HT1080 (cell line): ENCODE measurements around the gene TMEM200B. TPM values are rescaled to one million over a fixed set of nuclear protein-coding genes. Genes with fewer than 3 reads are reported as not detected.
A peak's percentile ranks its signal among the peaks of the same experiment; 100 is the strongest.
"Not testable (repeated sequence)": the region's sequence is repeated elsewhere in the genome, so short reads cannot be mapped to it uniquely, and the experiment has no call there.

Source experiments
- DNase-seq: peaks from one replicate; pipeline ENCODE4 v3.0.0-alpha.2; 2015; ENCODE audit warnings: low read depth
- total RNA-seq: library from RNA; depleted of rRNA; stranded (reverse); fragments of >200 nt; shearing (Covaris generic); gene quantifications from 2 replicates; pipeline ENCODE4 v1.2.3, GENCODE V29; 2014

TMEM200B gene
- total RNA-seq, 1 experiment from 2014 or later = 0.56 TPM

DNA sequence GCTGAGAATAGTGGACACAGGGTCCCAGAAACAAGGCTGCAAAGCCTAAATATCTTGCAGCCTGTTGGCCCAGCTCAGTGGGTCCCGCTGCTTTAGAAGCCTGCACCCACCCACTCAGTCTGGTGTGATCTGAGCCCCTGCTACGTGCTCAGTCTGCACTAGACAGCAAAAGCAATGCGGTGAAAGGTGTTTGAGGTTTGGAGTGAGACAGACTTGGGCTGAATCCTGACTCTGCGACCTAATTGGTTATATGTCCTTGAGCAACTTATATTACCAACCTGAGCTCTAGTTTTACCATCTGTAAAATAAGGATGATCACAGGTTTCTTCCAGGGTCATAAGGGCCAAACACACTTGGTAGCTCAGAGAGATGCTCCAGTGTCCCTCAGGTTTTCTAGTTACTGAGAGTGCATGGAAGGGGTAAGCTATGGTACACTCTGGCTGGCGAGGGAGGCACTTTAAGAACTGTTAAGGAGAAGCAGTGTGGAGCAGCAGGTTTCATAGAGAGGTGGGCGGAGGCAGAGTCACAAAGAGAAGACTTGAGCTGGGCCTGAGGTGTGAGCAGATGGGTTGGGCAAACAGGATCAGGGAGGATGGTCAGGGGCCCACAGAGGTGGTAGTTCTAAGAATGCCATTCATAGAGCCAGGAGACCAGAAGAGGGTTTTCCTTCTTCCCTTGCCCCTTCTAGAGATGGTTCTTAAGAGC, 10.1 kb downstream of the TMEM200B start:
- DNase-seq = no peak

DNA sequence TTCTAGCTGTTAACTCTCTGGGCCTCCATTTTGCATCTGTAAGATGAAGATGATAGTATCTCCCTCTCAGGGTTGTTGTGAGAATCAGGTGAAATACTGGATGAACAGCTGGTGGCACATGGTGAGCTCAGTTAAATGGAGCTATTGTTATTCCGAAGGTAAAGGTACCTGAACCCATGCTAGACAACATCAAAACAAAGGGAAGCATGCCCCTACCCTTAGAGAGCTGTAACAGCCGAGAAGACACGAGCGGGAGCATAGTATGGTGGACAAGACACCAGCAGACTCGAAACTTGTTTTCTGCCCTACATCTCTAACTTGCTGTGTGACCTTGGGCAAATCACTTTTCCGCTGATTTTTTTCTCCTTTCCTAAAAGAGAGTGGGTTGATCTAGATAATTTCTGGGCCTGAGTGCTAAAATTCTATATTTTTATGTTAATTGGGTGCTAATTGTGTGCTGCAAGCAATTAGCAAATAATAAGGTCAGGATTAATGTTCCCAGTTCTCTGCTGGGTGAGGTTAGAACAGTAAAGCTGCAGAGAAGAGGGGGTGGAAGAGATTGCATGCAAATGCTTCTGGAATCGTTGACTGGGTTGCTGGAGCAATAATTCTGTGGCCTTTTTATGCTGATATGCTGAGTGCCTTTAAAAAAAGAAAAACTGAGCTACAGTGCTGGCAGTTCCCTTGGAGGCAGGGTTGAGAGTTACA, 10.8 kb downstream of the TMEM200B start:
- DNase-seq = no peak

DNA sequence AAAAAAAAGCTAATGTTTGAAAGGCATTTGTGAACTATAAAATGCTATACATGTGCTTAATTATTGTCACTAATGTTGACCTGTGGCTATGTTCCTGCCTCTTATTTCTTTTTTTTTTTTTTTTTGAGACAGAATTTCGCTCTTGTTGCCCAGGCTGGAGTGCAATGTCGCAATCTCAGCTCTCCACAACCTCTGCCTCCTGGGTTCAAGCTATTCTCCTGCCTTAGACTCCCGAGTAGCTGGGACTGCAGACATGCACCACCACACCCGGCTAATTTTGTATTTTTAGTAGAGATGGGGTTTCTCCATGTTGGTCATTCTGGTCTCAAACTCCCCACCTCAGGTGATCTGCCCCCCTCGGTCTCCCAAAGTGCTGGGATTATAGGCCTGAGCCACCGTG, 15.7 kb downstream of the TMEM200B start:
- DNase-seq = not testable (repeated sequence)

DNA sequence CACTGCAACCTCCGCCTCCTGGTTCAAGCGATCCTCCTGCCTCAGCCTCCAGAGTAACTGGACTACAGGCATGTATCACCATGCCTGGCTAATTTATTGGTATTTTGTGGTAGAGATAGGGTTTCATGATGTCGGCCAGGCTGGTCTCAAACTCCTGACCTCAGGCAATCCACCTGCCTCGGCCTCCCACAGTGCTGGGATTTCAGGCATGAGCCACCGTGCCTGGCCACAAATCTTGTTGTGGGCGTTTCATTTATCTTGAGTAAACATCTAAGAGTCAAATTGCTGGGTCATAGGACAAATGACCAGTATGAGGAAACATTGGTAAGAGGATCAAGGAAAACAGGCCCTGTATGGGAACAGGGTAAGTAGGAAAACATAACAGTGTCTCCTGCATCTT, 17.9 kb downstream of the TMEM200B start:
- no peak for DNase-seq

DNA sequence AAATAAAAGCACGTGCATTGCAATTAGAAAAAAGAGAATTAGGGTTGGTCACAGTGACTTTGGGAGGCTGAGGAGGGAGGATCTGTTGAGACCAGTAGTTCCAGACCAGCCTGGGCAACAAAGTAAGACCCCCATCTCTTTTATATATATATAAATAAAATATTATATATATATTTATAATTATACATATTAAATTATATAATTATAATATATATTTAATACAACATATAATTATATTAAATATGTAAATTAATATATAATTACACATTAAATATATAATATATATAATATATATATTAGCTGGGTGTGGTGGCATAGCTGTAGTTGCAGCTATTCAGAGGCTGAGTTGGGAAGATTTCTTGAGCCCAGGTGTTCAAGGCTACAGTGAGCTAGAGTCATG, 23.2 kb downstream of the TMEM200B start:
- no peak for DNase-seq

DNA sequence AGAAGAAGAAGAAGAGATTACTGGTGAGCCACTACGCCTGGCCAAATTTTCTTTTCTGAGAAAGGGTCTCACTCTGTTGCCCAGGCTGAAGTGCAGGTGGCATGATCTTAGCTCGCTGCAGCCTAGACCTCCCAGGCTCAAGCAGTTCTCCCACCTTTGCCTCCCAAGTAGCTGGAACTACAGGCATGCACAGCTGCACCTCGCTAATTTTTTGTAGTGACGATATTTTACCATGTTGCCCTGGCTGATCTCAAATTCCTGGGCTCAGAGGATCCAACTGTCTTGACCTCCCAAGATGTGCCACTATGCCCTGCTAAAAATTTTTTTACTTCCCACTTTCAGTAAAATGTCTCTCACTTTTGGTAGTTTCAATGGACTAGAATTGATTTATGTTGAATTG, 24.4 kb downstream of the TMEM200B start:
- DNase-seq = no peak

DNA sequence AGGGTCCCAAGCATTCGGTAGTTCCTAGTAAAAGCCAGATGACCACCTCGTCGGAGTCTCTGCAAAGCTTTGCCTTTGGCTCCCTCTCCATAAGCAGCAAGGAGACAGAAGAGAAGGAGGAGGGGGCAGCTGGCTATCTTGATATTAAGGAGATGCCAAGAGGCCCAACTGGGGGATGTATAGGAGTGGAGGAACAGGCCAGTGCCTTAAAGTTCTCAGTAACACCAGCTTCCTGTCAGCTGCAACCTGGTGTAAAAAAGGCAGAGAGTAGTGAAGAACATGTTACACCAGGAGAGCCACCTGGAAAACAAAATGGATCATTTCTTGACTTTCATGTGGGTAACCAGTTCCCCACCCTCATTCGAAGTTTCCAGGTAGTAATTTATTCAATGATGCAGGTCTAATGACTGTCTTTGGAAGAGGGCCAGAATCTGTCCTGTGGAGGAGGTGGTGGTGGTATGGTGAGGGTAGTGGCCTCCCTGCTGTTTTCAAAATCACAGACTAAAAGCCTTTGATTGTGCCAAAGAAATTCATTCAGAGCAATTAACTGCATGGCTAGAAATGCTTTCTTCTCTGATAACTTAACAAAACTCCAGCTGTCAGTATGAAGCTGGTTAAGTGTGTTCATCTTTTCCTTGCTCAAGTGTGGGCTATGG, 27.3 kb downstream of the TMEM200B start:
- no peak for DNase-seq

DNA sequence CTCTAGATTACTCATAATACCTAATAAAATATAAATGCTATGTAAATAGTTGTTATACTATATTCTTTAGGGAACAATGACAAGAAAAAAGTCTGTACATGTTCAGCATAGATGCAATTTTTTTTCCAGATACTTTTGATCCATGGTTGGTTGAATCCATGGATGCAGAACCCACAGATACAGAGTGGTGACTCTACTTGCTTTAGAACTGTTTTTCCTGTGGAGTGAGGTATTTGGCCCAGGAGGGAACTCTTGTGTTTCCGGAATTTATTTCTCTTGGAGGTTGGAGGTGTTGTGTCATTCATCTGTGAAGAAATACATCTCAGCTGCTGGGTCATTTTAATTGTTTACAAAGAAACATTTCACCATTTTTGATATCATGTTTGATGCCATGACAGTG, 28.7 kb downstream of the TMEM200B start:
- DNase-seq = no peak

DNA sequence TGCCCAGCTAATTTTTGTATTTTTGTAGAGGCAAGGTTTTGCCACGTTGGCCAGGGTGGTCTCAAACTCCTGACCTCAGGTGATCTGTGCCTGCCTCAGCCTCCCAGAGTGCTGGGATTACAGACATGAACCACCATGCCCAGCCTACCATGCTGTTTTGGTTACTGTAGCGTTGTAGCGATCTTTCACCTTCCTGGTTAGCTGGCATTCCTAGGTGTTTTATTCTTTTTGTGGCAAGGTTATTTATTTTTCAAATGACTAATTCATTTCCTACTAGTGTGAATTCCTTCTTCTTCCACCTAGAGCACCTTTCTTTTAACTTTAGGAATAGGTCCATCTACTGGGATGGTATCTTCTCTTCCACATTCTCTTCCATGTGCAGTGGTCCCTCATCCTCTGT, 29.3 kb downstream of the TMEM200B start:
- DNase-seq = peak; percentile 13

DNA sequence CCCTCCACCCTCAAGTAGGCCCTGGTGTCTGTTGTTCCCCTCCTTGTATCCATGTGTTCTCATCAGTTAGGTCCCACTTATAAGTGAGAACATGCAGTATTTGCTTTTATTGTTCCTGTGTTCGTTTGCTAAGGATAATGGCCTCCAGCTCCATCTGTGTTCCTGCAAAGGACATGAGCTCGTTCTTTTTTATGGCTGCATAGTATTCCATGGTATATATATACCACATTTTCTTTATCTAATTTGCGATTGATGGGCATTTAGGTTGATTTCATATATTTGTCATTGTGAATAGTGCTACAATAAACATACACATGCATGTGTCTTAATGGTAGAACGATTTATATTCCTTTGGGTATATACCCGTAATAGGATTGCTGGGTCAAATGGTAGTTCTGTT, 31.0 kb downstream of the TMEM200B start:
- not testable (repeated sequence) for DNase-seq

DNA sequence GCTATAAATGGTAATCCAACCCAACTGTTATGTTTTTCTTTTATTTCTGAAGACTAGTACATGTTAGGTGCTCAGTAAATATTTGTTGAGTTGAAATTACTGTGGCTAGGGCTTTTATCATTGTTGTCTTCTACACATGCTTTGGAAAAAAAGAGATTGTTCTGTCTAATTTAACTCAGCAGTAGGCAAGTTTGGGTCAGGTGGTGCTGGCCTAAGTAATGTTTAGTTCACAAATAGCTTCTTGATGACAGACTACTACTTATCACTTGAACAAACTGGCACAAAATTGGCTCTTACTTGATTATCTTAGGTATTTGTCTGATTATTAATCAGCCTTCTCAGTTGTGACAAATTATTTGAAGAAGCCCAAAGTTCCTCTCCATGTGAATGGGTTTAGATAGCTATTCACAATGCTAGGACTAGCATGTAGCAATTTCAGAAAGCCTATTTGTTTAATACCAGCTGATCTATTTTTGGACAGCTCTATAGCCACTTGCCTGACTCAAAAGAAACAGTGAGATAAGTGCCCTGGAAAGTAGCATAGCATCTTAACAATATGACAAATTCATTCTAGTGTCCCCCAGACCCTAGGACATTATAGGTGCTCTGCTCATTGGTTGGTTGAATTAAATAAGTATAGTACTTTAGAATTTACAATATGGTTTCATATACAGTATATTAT, 32.6 kb downstream of the TMEM200B start:
- no peak for DNase-seq

DNA sequence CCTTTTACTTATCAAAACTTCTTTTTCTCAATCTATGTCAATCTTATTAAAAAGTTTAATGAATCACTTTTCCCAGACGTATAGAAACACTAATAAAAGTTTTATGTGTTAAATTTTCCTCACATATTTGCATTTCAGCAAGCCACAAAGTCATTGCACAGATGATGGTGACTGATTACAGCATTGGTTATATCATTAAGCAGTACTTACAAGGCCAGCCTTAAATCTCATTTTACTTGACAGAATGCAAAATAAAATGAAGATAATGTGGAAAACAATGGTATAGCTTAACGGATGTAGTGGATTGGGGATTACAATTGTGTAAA, 39.5 kb downstream of the TMEM200B start:
- no peak for DNase-seq

DNA sequence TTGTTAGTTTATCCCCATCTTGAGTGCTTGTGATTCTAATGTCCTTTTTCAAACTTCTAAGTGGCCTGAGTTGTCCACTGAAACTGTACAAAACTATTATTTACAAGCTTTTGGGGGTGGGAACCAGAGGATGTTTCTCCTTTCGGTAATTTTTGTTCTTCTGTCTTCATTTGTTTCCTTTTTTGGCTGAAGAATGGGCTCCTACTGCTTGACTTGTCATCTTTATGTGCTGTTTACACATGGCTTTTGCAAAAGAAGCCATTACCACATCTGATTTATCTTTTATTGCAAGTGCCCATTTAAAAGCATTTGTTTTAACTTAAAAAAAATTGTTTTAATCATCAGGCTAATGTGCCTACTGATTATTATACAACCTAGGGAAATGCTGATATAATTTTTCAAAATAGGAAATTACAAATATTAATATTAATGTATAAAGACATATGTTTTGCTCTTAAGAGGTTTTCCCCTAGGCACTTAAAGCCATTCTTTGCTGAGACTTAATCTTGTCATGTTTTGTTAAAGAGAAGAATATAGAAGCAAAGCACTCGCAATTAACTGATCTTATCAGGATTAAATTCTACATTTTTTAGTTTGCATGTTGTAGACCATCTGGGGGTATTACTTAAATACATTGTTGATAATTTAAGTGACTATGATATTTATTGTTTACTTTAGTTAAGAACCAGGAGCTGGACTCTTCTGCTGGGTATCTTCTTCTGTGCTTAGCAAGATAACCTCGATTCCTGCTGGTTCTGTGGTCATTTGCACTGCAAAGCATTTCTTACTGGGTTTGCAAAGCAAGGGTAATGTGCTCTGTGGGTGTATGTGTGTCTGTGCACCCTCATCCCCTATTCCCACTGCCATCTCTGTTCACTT, 40.1 kb downstream of the TMEM200B start:
- no peak for DNase-seq

DNA sequence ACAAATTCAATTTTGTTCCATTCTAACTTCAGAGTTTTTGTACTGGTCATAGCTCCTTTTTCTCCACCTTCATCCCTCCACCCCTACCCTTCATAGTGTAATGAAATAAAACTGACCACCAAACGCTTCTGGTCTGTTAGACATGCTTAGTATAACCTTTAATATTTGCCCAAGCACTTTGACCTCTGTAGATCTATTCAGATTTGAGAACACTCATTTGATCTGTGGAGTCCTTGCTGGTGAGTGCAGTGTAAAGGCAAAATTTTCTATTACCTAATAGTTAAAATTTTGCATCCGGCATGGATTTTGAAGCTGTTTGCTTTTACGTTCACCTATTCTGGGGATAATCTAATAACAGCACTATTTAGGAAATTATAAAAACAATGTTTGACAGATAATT, 41.2 kb downstream of the TMEM200B start:
- no peak for DNase-seq

DNA sequence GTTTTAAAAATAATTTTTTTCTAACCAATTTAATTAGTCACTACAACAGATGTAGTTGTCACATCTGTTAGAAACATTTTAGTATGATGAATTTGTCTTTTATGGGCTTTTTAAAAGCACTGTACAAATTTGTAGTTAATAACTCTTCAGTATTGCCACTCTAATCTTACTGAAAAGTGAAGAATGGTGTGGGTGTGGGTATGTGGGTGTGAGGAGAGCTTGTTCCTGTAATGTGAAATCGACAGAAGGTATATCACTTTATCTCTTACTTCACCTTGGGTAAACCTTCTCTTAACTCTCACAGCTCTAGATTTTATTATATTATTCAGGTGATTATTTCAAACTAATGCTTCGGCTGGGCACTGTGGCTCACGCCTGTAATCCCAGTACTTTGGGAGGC, 42.5 kb downstream of the TMEM200B start:
- DNase-seq = no peak

DNA sequence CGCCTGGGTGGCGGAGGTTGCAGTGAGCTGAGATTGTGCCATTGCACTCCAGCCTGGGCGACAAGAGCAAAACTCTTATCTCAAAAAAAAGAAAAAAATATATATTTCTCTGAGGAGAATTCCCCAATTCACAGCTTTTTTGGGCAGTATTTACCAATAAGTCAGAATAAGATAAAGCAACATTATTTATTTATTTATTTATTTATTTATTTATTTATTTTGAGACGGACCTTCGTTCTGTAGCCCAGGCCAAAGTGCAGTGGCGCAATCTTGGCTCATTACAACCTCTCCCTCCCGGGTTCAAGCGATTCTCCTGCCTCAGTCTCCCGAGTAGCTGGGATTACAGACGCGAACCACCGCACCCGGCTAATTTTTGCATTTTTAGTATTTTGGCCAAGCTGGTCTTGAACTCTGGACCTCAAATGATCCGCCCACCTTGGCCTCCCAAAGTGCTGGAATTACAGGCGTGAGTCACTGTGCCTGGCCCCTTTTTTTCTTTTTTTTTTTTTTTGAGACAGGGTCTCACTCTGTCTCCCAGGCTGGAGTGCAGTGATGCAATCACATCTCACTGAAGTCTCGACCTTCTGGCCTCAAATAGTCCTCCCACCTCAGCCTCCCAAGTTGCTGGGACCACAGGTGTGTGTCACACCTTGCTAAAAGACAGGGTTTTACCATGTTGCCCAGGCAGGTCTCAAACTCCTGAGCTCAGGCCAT, 43.6 kb downstream of the TMEM200B start:
- not testable (repeated sequence) for DNase-seq

DNA sequence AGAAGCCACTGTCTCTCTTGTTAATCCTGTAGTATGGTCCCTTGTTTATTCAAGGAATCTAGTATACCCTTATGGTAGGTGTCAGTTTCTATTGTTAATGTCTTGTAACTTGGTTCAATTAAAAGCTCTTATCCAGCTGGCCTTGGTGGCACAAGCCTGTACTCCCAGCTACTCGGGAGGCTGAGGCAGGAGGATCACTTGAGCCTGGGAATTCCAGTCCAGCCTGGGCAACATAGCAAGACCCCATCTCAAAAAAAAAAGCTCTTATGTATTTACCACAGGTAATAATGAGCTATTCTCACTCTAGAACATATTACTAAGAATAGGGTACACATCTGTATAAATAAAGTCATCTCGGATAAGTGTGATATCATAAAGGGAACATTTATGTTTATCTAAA, 46.5 kb downstream of the TMEM200B start:
- no peak for DNase-seq
